Epithelial cell of prostate (primary cell): ENCODE data around the gene PDE4B.
"Not testable (repeated sequence)": the region's sequence is repeated elsewhere in the genome, so short reads cannot be mapped to it uniquely, and the experiment has no call there.

Source experiments
- DNase-seq: peaks from one replicate; pipeline ENCODE4 v3.0.0-alpha.2; 2011; ENCODE audit warnings: low read depth, low spot score
- H3K27ac ChIP-seq: fragments of 450-650 bp; 2 replicates; pipeline ENCODE4 v1.5.1; 2017; ENCODE audit warnings: mild to moderate bottlenecking

PDE4B gene

DNA sequence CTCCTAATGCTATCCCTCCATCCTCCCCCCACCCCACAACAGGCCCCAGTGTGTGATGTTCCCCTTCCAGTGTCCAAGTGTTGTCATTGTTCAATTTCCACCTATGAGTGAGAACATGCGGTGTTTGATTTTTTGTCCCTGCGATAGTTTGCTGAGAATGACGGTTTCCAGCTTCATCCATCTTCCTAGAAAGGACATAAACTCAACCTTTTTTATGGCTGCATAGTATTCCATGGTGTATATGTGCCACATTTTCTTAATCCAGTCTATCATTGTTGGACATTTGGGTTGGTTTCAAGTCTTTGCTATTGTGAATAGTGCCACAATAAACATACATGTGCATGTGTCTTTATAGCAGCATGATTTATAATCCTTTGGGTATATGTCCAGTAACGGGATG, 308.3 kb downstream of the PDE4B start:
- H3K27ac ChIP-seq, DNase-seq: not testable (repeated sequence)

DNA sequence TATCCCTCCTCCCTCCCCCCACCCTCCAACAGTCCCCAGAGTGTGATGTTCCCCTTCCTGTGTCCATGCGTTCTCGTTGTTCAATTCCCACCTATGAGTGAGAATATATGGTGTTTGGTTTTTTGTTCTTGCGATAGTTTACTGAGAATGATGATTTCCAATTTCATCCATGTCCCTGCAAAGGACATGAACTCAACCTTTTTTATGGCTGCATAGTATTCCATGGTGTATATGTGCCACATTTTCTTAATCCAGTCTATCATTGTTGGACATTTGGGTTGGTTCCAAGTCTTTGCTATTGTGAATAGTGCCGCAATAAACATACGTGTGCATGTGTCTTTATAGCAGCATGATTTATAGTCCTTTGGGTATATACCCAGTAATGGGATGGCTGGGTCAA, 311.4 kb downstream of the PDE4B start:
- H3K27ac ChIP-seq, DNase-seq: not testable (repeated sequence)

DNA sequence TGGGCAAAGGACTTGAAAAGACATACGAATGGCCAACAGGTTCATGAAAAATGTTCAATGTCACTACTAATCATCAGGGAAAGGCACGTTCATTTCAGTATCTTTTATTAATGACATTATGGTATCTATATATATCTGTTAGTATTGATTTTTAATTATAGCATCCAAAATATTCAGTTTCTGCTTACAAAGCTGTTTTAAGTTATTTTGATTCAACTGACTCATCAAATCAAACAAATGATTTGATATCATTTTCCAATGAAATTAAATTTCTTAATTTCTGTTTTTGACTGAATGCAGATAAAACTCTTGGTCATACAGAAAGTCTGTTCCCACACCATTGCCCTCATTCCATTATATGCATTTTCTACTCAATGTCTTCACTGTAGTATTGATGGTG, 315.9 kb downstream of the PDE4B start:
- no peak overlapping the region for H3K27ac ChIP-seq
- no peak for DNase-seq

DNA sequence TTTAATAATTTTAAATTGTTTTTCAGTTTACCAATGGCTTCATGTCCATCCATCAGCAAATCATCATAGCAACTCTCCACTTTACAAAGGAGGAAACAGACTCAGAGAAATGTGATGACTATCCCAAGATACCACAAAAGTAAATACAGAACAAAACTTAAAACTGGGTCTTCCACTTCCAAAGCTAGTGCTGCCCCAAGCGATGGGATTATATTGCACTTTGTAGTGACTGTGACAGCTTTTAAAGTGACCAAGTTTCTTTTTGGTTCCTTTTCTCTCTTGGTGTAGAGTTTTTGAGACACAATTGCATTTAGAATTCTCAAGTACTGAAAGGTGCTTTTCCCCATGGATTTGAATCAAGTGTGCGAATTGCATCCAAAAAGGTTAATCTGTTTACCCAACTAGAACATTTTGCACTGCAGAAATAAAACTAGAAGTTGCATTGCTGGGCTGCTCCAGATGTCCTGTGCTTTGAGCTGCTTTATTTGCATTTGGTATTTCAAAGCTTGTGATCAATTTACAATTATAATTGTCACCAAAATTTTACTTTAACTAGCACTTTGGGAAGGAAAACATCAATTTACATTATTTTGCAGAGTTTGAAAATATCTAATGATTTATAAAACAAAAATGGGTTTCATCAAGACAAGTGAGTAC, 320.2 kb downstream of the PDE4B start:
- H3K27ac ChIP-seq: no peak overlapping the region
- DNase-seq: no peak

DNA sequence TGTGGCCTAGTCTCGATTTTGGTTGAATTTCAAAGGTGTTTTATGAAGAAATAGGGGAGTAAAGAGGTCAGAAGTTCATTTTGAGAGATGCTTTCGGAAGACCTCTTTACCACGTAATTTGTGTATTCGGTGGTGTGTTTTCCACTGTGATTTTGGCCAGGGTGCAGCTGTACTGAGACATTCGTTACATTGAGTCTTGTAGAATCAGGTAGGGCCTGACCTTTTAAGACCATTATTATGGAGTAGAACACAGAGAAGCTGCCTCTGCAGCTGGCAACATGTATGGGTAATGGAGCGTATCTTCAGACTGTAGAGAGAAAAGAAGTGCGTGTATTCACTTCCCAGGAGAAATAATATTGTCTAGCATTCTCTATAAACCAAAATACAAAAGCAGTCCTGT, 326.5 kb downstream of the PDE4B start:
- DNase-seq: no peak

DNA sequence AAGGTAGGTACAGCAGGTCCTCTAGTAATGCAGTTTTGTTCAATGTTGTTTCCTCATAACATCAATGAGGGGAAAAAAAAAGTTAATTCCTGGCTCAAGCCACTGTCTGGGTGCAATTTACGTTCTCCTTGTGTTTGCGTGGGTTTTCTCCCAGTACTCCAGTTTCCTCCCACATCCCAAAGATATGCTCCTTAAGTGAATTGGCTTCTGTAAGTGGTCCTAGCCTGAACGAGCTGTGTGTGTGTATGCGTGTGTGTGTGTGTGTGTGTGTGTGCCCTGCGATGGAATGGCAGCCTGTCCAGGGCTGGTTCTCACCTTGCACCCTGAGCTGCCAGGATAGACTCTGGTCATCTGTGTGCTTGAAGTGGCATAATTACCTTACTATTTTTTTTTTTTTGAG, 332.0 kb downstream of the PDE4B start:
- DNase-seq: no peak
- H3K27ac ChIP-seq: no peak overlapping the region

More for the DNA sequence above, 326.5 kb downstream of the PDE4B start:
- no peak overlapping the region for H3K27ac ChIP-seq

DNA sequence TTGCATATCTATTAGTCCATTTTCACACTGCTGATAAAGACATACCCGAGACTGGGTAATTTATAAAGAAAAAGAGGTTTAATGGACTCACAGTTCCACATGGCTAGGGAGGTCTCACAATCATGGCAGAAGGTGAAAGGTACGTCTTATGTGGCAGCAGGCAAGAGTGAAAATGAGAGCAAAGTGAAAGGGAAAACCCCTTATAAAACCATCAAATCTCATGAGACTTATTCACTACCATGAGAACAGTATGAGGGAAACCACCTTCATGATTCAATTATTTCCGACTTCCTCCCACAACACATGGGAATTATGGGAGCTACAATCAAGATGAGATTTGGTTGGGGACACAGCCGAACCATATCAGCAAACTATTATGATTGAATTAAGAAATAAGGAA, 335.9 kb downstream of the PDE4B start:
- not testable (repeated sequence) for DNase-seq, H3K27ac ChIP-seq

DNA sequence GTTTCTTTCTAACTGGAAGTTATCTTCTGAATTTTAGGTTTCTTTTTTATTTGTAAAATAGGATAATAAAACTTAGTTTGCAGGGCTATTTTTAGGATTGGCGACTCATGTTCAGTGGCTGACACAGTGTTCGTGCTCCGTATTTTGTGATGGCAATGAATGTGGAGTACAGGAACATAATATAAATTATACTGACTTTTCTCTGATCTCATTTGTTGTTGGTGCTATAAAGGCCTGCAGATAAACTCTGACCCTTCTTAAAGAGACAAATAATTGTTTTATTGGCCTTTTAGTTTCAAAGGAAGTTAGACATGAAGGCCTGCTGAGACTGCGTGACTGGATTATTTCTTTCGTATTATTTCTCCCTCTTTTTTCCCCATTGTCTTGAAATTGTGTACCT, 339.6 kb downstream of the PDE4B start:
- no peak overlapping the region for H3K27ac ChIP-seq
- DNase-seq: no peak

DNA sequence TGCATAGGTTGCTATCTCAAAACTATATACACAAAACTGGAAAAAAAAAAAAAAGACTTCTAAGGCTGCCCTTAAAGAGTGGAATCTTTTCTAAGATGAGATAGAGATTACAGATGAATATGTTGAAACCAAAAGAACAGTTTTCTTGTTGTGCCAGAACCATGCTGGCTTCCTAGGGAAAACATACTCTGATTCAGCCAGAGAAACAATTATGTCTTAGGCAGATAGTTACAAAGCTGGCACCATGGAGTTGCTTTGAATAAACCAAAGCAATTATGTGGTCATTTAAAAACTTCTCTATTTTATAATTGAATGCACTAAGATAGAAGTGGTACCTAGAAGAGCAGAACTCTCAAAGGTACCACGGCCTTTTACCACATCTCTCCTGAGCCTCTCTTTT, 341.3 kb downstream of the PDE4B start:
- DNase-seq: no peak
- H3K27ac ChIP-seq: no peak overlapping the region

DNA sequence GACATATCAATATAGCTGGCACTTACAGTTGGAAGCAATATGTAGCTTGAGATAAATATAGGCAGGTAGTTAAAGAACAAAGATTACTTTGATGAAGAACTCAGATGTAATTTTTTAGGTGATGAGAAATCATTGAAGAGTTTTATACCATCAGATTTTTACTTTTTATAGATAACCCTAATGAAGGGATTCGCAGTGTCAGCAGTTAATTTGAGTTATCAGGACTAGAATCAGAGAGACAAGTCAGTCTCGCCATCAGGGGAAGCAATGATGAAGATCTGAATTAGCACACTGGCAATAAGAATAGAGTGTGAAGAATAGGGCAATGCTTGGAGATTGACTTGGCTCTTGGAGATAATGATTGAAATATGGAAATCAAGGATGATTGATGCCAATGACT, 342.5 kb downstream of the PDE4B start:
- no peak for DNase-seq
- no peak overlapping the region for H3K27ac ChIP-seq

DNA sequence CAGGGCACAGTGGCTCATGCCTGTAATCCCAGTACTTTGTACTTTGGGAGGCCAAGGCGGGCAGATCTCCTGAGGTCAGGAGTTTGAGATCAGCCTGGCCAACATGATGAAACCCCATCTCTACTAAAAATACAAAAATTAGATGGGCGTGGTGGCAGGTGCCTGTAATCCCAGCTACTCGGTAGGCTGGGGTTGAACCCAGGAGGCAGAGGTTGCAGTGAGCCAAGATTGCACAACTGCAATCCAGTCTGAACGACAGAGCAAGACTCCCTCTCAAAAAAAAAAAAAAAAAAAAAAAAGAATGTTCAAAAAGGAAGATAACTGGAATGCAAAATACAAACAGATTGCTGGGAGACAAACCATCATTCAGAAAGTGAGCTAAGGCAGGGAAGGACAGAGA, 343.7 kb downstream of the PDE4B start:
- H3K27ac ChIP-seq, DNase-seq: not testable (repeated sequence)

DNA sequence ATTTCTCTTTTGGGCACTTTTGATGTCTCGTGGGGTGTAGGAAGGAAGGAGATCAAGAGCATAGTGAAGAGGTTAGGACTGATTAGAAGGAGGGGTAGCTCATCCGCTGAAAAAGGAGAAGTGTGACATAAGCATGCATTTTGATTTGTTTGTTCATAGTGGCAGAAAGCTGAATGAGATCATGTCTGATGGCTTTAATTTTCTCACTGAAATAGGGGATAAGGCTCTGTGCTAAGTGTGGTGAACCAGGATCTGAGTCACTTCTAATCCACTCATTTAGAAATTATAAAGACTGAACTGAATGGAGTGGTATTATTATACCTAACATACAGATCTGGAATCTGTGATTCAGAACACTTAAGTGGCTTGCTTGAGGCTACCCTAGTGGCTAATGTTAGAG, 344.5 kb downstream of the PDE4B start:
- no peak for DNase-seq

DNA sequence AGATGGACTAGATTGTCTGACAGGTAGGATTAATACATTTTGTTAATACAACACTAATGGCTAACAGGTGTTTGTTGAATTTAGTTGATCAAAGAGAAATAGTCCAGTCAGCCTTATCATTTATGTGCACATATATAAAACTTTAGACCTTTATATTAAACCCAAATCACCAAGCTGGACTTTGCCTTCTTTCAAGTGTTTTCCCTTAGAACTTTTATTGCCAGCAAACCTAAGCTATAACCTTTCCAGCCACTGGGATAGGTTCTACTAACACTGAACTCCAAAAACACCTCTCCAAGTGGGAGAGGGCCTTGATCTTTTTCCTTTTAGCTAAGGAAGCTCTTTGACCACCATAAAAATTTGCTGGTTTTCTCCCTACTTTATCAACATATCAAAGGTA, 345.9 kb downstream of the PDE4B start:
- DNase-seq: no peak

More for the DNA sequence above, 344.5 kb downstream of the PDE4B start:
- no peak overlapping the region for H3K27ac ChIP-seq

DNA sequence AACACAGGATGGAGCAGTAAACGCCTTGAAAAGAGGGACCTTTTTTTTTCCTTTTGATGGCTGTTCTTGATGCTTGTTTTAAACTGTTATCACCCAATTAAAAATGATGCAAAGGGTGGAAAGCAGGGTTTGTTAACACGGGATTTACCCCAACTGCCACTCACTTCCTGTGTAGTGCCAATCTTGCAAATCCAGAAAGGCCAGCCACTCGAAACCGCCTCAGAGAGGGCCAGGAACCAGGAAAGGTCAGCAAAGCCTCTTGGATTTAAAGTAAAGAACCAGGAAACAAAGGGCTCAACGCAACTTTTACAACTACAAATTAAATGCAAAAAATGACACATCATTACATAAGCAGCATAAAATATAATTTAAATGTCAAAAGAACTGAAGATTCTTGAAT, 347.4 kb downstream of the PDE4B start:
- DNase-seq: no peak
- H3K27ac ChIP-seq: no peak overlapping the region

More for the DNA sequence above, 345.9 kb downstream of the PDE4B start:
- H3K27ac ChIP-seq: no peak overlapping the region

DNA sequence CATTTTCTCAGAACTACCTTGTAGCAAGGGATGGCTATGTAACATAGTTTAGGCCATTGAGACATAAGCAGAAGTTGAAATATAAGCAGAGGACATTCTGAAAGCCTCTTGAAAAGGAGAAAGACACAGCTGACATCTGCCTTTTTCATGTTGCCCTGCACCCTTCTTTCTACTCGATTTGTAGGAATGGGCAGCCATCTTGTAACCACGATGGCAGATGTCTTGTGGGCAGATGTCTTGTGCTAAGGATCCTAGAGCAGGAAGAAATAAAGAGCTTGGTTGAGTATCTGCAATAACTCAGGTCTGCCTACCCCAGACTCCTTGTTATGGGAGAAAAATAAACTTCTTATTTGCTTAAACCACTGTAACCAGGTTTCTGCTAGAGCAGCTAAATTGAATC, 351.0 kb downstream of the PDE4B start:
- no peak overlapping the region for H3K27ac ChIP-seq
- no peak for DNase-seq

DNA sequence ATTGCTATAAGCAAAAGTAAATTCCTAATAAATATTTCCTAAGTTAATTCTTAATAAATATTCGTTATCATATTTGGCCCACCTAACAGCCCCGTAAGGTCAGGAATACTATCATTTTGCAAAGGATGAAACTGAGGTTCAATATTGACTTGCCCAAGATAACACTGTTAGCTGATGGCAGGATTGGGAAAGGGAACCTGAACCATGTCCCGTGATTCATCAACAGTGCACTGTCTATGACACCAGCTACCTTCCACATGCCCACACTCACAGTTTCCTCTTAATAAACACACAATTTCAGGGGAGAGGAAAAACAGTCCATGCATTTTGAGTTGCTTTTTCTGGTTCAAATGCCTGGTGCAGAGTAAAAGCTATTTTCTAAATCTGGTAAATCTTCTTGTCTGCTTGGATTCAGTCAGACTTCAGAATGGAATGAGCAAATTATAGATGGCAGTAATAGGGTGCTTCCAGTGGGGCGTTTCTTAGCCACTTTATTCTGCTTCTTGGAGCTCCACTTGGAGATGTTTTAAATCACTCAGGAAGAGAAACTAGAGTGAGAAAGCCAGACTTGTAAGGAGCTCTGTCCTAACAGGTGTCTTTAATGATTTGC, 354.6 kb downstream of the PDE4B start:
- H3K27ac ChIP-seq: no peak overlapping the region
- DNase-seq: no peak

DNA sequence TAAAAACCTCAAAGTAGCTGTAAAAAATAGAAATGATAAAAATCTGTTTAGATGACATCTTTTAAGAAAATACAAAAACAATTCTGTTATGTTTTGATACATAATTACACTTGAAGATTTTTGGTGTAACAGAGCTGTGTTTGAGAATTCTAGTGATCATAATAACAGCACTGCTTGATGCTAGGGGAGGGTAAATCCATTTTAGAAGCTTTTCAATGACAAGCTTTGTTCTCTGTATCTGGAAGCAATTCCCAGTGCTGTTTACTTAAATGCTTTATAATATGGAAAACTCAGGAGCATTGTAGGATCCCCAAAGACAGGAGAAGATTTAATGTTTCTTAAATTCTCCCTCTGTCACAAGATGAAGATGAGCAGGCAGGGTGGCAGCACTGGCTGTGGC, 359.3 kb downstream of the PDE4B start:
- no peak for DNase-seq
- H3K27ac ChIP-seq: no peak overlapping the region

DNA sequence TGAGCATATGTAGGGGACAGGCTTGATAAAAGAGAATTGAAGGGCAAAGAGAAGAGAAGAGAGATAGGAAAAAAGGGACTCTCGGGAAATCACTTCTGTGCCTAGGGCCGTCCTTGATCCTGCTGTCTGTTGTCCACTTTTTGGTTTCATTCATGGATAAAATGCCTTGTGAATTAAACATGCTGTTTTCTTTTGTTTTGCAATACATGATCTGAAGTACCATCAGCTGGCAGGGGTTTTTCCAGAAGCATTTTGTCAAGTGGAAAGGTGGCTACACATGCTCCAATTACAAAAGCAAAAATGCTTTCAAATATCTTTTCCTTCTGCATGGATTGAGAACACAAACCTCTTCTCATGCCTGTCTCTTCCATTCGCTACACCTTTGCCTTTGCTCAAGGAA, 361.7 kb downstream of the PDE4B start:
- no peak for DNase-seq
- H3K27ac ChIP-seq: no peak overlapping the region

DNA sequence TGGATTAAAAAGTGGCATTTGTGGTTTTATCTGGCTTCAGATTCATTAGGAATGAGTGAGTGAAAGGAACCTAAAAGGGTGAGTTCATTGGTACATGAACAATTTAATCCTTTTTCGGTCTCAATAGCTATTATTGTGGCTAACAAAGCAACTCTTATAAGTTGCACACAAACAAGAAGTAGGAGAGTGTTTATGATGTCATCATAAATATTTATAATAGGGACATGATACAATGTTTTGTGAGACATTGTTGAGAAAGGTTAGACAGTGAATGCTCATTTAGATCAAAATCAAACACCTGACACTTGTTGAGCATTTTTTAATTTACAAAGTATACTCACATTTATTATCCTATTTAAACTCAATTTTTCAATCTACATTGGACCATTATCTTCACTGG, 363.4 kb downstream of the PDE4B start:
- no peak for DNase-seq
- H3K27ac ChIP-seq: no peak overlapping the region

DNA sequence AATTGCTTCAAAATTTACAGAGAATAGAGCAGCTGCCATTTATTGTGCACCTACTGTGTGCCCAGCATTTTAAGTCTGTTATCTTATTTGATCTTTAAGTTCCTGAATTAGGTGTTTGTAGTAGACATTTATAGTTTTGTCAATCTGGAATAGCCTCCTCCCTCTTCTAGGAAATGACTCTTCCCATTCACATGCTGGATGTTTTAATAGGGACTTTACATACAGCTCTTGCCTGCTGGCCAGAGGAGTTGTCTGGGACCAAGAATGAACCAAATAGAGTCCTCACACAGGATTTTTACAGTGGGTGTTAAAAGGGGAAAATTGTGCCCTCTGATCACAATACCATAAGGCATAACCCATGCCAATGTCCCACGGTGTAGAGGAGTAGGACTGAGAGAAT, 367.1 kb downstream of the PDE4B start:
- H3K27ac ChIP-seq: no peak overlapping the region
- DNase-seq: no peak

DNA sequence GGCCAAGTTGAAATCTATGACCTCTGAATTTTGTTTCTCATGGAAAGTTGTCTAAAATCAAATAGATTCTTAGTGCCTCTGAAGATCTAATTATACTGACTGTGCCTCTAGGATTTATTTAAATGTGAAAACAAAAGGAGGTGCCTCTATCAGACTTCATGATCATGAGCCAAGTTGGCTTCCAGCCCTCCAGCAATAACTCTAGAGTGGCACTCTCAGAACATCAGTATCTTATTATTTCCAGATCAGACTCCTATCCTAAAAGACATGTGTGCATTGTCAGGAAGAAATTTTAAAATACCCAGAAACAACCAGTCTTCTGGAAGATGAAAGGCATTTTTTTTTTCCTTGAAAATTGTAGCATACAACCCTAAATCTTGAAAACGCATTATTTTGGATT, 368.0 kb downstream of the PDE4B start:
- no peak for DNase-seq
- H3K27ac ChIP-seq: no peak overlapping the region

DNA sequence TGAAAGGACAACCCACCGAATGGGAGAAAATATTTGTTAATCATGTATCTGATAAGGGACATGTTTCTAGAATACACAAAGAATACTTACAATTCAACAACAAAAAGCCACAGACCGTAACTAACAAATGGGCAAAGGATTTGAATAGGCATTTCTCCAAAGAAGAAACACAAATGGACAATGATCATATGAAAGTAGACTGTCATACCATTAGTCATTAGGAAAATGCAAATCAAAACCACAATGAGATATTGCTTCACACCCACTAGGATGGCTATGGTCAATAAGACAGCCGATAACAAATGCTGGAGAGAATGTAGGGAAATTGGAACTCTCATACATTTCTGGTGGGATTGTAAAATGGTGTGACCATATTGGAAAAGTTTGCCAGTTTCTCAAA, 374.1 kb downstream of the PDE4B start:
- DNase-seq: no peak
- no peak overlapping the region for H3K27ac ChIP-seq
